Liver (tissue), 9 donors: Measurements from ENCODE around the gene ATCAY. TPM values are rescaled to one million over a fixed set of nuclear protein-coding genes. Genes with fewer than 3 reads are reported as not detected.

ENCODE experiments used
- DNase-seq: peaks from one replicate; pipeline ENCODE4 v3.0.0-alpha.2; 2017; ENCODE audit warnings: low spot score
- H3K27ac ChIP-seq, 2 donors: one replicate each; pipeline ENCODE4 v1.7.0; 2013; ENCODE audit warnings: inconsistent platforms in 2 of 2, low read length in 2 of 2, control low read depth in 1 of 2, low read depth in 1 of 2, mild to moderate bottlenecking in 1 of 2
- H3K27me3 ChIP-seq, 4 donors: one replicate each; pipeline versions ENCODE4 v1.6.1 to v1.7.0; 2013; ENCODE audit warnings: low read length in 3 of 4, inconsistent platforms in 1 of 4, mild to moderate bottlenecking in 1 of 4, moderate library complexity in 1 of 4; ENCODE audit not compliant: control insufficient read depth in 4 of 4, insufficient read depth in 4 of 4
- H3K36me3 ChIP-seq, 4 donors: one replicate each; pipeline versions ENCODE4 v1.6.1 to v1.7.0; 2013; ENCODE audit warnings: low read length in 3 of 4, mild to moderate bottlenecking in 3 of 4, low read depth in 1 of 4, moderate library complexity in 1 of 4; ENCODE audit not compliant: control insufficient read depth in 4 of 4, insufficient read depth in 3 of 4
- H3K4me1 ChIP-seq, 4 donors: one replicate each; pipeline versions ENCODE4 v1.6.1 to v1.7.0; 2013; ENCODE audit warnings: low read length in 3 of 4, mild to moderate bottlenecking in 3 of 4, moderate library complexity in 1 of 4; ENCODE audit not compliant: control insufficient read depth in 4 of 4, insufficient read depth in 4 of 4
- H3K4me3 ChIP-seq, 3 donors: one replicate each; pipeline versions ENCODE4 v1.6.1 to v1.7.0; 2013; ENCODE audit warnings: low read length in 3 of 3, control low read depth in 1 of 3, low read depth in 1 of 3, mild to moderate bottlenecking in 1 of 3
- H3K9ac ChIP-seq, 2 donors: one replicate each; pipeline ENCODE4 v1.7.0; 2013; ENCODE audit warnings: low read length in 2 of 2, mild to moderate bottlenecking in 2 of 2, moderate library complexity in 2 of 2, control low read depth in 1 of 2, low read depth in 1 of 2
- H3K9me3 ChIP-seq, 4 donors: one replicate each; pipeline versions ENCODE4 v1.6.1 to v1.7.0; 2013; ENCODE audit warnings: low read length in 3 of 4; ENCODE audit not compliant: control insufficient read depth in 4 of 4
- EGR1 ChIP-seq, 2 donors: IDR thresholded peaks; 2 replicates each; pipeline ENCODE4 v1.6.1; 2016 to 2018; ENCODE audit warnings: antibody characterized with exemption in 2 of 2, low read depth in 2 of 2
- FOXA1 ChIP-seq: IDR thresholded peaks from 2 replicates; pipeline ENCODE4 v1.6.1; 2016; ENCODE audit warnings: antibody characterized with exemption
- FOXA2 ChIP-seq: IDR thresholded peaks from 2 replicates; pipeline ENCODE4 v1.6.1; 2016; ENCODE audit warnings: antibody characterized with exemption
- GABPA ChIP-seq, 2 donors: IDR thresholded peaks in 1 of 2; conservative IDR thresholded peaks in 1 of 2; 2 replicates each; pipeline ENCODE4 v1.6.1; 2016; ENCODE audit warnings: antibody characterized with exemption in 2 of 2, mild to moderate bottlenecking in 1 of 2, moderate library complexity in 1 of 2
- HNF4A ChIP-seq, 2 donors: conservative IDR thresholded peaks; 2 replicates each; pipeline ENCODE4 v1.6.1; 2016; ENCODE audit warnings: antibody characterized with exemption in 2 of 2, mild to moderate bottlenecking in 2 of 2
- HNF4G ChIP-seq: IDR thresholded peaks from 2 replicates; pipeline ENCODE4 v1.6.1; 2016; ENCODE audit warnings: antibody characterized with exemption
- JUND ChIP-seq, 2 donors: IDR thresholded peaks; 2 replicates each; pipeline ENCODE4 v1.6.1; 2016; ENCODE audit warnings: antibody characterized with exemption in 2 of 2
- NR2F2 ChIP-seq: IDR thresholded peaks from 2 replicates; pipeline ENCODE4 v1.6.1; 2016; ENCODE audit warnings: antibody characterized with exemption
- RAD21 ChIP-seq, 2 donors: IDR thresholded peaks; 2 replicates each; pipeline ENCODE4 v1.6.1; 2016; ENCODE audit warnings: antibody characterized with exemption in 2 of 2, mild to moderate bottlenecking in 2 of 2
- RXRA ChIP-seq, 2 donors: IDR thresholded peaks; 2 replicates each; pipeline ENCODE4 v1.6.1; 2017 to 2018; ENCODE audit warnings: antibody characterized with exemption in 2 of 2, mild to moderate bottlenecking in 1 of 2
- SP1 ChIP-seq: IDR thresholded peaks from 2 replicates; pipeline ENCODE4 v1.6.1; 2018; ENCODE audit warnings: antibody characterized with exemption, mild to moderate bottlenecking
- TAF1 ChIP-seq: conservative IDR thresholded peaks from 2 replicates; pipeline ENCODE4 v1.6.1; 2016; ENCODE audit warnings: antibody characterized with exemption, mild to moderate bottlenecking
- YY1 ChIP-seq: IDR thresholded peaks from 2 replicates; pipeline ENCODE4 v1.6.1; 2016; ENCODE audit warnings: antibody characterized with exemption, mild to moderate bottlenecking
- WGBS: extraction: QIAGEN DNeasy Blood & Tissue Kit; methylation state at CpG from one replicate; pipeline ENCODE4 v1.1.7; 2013; 5-methylcytosine and 5-hydroxymethylcytosine counted together
- polyA plus RNA-seq, 2 donors: library from polyadenylated mRNA; stranded (reverse) in 1 of 2; unstranded in 1 of 2; fragments of 200-250 nt in 1 of 2; fragments of >200 nt in 1 of 2; fragmentation: Nextera tagmentation in 1 of 2; extraction: Ambion mirVana in 1 of 2; gene quantifications; one replicate each; pipeline versions ENCODE4 v1.2.1 to v1.2.3, GENCODE V29; 2013 to 2015
- total RNA-seq, 2 donors: library from RNA; depleted of rRNA; stranded (reverse); fragments of >200 nt; gene quantifications; one replicate each; pipeline ENCODE4 v1.2.3, GENCODE V29; 2014
- TF ChIP-seq, protein P1 (sequence below): fragments of 150-350 bp; IDR thresholded peaks from 2 replicates; pipeline ENCODE4 v1.5.1; 2017; ENCODE audit warnings: improper control_type of control experiment, low read depth, low read length; ENCODE audit not compliant: missing input control
- TF ChIP-seq, protein P2 (sequence below): IDR thresholded peaks from 2 replicates; pipeline ENCODE4 v1.6.1; 2016; ENCODE audit warnings: antibody characterized with exemption
- TF ChIP-seq, protein P3 (sequence below): IDR thresholded peaks from 2 replicates; pipeline ENCODE4 v1.6.1; 2016; ENCODE audit warnings: antibody characterized with exemption, mild to moderate bottlenecking
- TF ChIP-seq, protein P4 (sequence below): IDR thresholded peaks from 2 replicates; pipeline ENCODE4 v1.6.1; 2016; ENCODE audit warnings: antibody characterized with exemption
- donor health status: healthy.
- donor health status: healthy.
- donor health status: healthy.
- donor health status: healthy.
- donor health status: healthy.

Gene ATCAY
- total and polyA plus RNA-seq, 4 donors: not detected

DNA sequence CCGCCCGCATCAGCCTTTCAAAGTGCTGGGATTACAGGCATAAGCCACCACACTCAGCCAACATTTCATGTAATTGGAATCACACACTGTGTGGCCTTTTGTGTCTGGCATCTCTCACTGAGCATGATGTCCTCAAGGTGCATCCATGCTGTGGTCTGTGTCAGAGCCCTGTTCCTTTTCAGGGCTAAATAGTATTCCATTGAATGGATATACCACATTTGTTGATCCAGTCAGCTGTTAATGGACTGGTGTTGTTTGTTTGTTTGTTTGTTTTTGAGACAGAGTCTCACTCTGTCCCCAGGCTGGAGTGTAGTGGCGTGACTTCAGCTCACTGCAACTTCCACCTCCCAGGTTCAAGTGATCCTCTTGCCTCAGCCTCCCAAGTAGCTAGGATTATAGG is 17.9 kb downstream of the ATCAY start (continued):
- TF ChIP-seq, protein P1, sequence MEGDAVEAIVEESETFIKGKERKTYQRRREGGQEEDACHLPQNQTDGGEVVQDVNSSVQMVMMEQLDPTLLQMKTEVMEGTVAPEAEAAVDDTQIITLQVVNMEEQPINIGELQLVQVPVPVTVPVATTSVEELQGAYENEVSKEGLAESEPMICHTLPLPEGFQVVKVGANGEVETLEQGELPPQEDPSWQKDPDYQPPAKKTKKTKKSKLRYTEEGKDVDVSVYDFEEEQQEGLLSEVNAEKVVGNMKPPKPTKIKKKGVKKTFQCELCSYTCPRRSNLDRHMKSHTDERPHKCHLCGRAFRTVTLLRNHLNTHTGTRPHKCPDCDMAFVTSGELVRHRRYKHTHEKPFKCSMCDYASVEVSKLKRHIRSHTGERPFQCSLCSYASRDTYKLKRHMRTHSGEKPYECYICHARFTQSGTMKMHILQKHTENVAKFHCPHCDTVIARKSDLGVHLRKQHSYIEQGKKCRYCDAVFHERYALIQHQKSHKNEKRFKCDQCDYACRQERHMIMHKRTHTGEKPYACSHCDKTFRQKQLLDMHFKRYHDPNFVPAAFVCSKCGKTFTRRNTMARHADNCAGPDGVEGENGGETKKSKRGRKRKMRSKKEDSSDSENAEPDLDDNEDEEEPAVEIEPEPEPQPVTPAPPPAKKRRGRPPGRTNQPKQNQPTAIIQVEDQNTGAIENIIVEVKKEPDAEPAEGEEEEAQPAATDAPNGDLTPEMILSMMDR: no peak
- TF ChIP-seq SP1 (no peak), EGR1 (IDR thresholded peaks at IDR 0.05; ENCODE audit: low read depth in 2 of 2) (no peak), NR2F2 (no peak), FOXA1 (no peak), RXRA (IDR thresholded peaks at IDR 0.05) (no peak)

DNA sequence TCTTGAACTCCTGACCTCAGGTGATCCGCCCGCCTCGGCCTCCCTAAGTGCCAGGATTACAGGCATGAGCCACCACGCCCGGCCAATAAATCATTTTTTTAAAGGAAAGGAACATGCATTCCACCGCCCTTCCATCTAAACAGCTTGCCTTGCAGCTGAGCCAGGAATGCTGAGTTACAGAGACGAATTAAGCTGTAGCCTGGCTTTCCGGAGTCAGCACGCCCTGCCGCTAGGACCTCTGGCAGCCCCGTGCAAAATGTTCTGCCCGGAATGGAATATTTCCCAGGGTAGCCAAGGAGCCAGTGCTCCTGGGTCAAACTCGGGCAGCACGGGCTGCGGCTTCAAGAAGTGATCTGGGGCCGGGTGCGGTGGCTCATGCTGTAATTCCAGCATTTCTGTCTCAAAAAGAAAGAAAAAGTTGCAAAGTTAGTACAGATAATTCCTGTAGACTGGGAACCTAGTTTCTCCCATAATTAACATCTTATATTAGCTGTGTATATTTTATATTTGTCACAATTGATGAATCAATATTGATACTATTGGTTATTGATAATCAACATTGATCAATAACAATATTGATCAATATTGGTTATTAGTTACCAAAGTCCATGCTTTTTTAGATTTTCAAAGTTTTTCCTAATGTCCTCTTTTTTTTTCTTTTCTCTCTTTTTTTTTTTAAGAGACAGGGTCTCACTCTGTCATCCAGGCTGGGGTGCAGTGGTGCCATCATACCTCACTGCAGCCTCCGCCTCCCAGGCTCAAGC is 19.2 kb downstream of the ATCAY start:
- 78% methylated on average over 18 of the region's 18 CpGs for WGBS

More for the DNA sequence above, 19.2 kb downstream of the ATCAY start:
- Histone ChIP-seq H3K27ac (no peak overlapping the region), H3K4me3 (no peak overlapping the region), H3K36me3 (no peaks in the 10 kb centered on the region), H3K27me3 (no peaks in the 10 kb centered on the region), H3K9me3 (peaks cover 0 to 3% (median 0%) of the 10 kb centered on the region in 4 donors), H3K4me1 (peaks cover 0 to 2% (median 1%) of the 10 kb centered on the region in 4 donors), H3K9ac (no peak overlapping the region)
- TF ChIP-seq, protein P2, sequence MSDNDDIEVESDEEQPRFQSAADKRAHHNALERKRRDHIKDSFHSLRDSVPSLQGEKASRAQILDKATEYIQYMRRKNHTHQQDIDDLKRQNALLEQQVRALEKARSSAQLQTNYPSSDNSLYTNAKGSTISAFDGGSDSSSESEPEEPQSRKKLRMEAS: no peak
- no peak for TF ChIP-seq YY1
- TF ChIP-seq, protein P3, sequence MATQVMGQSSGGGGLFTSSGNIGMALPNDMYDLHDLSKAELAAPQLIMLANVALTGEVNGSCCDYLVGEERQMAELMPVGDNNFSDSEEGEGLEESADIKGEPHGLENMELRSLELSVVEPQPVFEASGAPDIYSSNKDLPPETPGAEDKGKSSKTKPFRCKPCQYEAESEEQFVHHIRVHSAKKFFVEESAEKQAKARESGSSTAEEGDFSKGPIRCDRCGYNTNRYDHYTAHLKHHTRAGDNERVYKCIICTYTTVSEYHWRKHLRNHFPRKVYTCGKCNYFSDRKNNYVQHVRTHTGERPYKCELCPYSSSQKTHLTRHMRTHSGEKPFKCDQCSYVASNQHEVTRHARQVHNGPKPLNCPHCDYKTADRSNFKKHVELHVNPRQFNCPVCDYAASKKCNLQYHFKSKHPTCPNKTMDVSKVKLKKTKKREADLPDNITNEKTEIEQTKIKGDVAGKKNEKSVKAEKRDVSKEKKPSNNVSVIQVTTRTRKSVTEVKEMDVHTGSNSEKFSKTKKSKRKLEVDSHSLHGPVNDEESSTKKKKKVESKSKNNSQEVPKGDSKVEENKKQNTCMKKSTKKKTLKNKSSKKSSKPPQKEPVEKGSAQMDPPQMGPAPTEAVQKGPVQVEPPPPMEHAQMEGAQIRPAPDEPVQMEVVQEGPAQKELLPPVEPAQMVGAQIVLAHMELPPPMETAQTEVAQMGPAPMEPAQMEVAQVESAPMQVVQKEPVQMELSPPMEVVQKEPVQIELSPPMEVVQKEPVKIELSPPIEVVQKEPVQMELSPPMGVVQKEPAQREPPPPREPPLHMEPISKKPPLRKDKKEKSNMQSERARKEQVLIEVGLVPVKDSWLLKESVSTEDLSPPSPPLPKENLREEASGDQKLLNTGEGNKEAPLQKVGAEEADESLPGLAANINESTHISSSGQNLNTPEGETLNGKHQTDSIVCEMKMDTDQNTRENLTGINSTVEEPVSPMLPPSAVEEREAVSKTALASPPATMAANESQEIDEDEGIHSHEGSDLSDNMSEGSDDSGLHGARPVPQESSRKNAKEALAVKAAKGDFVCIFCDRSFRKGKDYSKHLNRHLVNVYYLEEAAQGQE: no peak
- no peak for TF ChIP-seq HNF4G
- TF ChIP-seq SP1: no peak
- TF ChIP-seq JUND (IDR thresholded peaks at IDR 0.05): no peak
- TF ChIP-seq HNF4A (conservative IDR thresholded peaks at IDR 0.05): no peak
- no peak for TF ChIP-seq NR2F2
- no peak for TF ChIP-seq GABPA (IDR thresholded peaks at IDR 0.05 in 1 of 2, conservative IDR thresholded peaks at IDR 0.05 in 1 of 2)
- no peak for TF ChIP-seq RAD21 (IDR thresholded peaks at IDR 0.05)
- no peak for TF ChIP-seq EGR1 (IDR thresholded peaks at IDR 0.05; ENCODE audit: low read depth in 2 of 2)
- TF ChIP-seq TAF1: no peak
- TF ChIP-seq FOXA1: no peak
- TF ChIP-seq, protein P4, sequence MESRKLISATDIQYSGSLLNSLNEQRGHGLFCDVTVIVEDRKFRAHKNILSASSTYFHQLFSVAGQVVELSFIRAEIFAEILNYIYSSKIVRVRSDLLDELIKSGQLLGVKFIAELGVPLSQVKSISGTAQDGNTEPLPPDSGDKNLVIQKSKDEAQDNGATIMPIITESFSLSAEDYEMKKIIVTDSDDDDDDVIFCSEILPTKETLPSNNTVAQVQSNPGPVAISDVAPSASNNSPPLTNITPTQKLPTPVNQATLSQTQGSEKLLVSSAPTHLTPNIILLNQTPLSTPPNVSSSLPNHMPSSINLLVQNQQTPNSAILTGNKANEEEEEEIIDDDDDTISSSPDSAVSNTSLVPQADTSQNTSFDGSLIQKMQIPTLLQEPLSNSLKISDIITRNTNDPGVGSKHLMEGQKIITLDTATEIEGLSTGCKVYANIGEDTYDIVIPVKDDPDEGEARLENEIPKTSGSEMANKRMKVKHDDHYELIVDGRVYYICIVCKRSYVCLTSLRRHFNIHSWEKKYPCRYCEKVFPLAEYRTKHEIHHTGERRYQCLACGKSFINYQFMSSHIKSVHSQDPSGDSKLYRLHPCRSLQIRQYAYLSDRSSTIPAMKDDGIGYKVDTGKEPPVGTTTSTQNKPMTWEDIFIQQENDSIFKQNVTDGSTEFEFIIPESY: no peak
- no peak for TF ChIP-seq RXRA (IDR thresholded peaks at IDR 0.05)
- TF ChIP-seq FOXA2: no peak
- no peak for DNase-seq
